A375 (cell line): ENCODE data around the gene FAM187B. TPM values are rescaled to one million over a fixed set of nuclear protein-coding genes. Genes with fewer than 3 reads are reported as not detected.

Experiments used
- total RNA-seq: library from RNA; depleted of rRNA; stranded (reverse); fragments of >200 nt; shearing (Covaris generic); gene quantifications from 2 replicates; pipeline ENCODE4 v1.2.3, GENCODE V29; 2014; rRNA removed

FAM187B gene
- total RNA-seq: not detected in 2 replicates

DNA sequence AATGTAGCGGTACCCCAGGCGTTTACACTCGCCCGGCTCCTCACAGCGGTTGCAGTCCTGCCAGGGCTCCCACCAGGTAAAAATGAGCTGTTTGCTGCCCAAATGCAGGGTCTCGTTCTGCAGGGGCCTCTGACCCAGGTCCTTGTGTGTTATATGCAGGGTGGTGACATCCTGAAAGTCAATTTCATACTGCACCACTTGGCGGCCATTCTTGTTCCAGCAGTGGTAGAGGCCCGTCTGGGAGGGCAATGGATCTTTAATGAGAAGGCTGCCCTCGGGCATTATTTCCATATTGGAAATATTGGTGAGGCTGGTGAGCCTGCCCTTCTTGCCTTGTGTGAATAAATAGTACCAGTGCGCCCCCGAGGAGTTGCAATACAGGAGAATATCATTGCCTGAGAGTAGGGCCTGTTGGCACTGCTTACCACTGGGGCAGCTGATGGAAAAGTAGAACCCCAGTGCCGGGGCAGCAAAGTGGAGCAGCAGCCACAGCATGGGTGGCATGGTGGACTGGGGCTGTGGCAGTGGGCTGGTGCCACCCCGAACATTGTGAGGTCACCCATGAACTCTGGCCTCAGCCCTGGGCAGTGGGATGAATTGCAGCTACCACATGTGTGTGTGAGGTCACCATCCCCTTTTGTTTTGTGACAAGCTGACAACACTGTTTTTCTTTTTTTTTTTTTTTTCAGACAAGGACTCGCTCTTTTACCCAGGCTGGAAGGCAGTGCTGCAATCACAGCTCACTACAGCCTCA is at the start of gene FAM187B:
TSS of gene FAM187B (minus strand) at position 563 of the 754 bp plus-strand sequence. CDS start at position 504, 59 bp downstream.

DNA sequence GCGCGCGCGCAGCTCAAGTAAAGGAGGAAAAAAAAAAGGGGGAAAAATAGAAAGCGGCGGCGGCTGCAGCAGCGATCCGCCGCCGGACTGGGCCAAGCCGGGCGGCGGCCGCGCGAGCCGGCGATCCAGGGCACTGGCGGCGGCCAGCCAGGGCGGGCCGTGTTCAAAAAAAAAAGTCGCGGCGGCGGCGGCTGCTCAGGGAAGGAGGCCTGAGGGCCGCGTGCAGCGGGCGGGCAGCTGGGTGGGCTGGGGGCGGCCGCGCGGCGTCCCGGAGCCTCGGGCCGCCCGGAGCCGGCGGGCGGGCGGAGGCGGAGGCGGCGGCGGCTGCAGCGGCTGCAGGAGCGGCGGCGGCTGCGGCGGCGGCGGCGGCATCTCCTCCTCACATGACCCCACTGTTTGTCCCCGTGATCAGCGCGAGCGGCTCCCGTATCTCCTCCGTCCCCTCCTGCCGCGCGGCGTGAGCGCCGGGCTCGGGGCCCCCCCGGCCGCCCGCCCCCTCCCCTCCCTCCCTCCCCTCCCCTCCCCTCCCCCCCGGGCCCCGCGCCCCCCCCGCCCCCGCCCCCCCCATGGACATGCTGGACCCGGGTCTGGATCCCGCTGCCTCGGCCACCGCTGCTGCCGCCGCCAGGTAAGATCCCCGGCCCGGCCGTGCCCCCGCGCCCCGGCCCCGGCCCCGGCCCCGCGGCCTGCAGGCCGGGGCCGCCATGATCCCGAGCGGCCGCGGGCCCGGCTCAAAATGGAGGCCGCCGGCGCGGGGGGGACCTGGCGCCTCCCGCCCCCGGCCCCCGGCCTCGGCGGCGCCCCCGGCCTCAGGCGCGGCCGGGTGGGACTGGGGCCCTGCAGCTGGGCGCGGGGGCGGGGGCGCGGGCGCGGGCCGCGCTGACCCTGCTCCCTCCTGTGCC is 40.2 kb upstream of the FAM187B start, which contains the start of gene USF2:
TSS of gene USF2 (plus strand) at position 427 of the 902 bp plus-strand sequence. CDS start at position 567, 140 bp downstream.

DNA sequence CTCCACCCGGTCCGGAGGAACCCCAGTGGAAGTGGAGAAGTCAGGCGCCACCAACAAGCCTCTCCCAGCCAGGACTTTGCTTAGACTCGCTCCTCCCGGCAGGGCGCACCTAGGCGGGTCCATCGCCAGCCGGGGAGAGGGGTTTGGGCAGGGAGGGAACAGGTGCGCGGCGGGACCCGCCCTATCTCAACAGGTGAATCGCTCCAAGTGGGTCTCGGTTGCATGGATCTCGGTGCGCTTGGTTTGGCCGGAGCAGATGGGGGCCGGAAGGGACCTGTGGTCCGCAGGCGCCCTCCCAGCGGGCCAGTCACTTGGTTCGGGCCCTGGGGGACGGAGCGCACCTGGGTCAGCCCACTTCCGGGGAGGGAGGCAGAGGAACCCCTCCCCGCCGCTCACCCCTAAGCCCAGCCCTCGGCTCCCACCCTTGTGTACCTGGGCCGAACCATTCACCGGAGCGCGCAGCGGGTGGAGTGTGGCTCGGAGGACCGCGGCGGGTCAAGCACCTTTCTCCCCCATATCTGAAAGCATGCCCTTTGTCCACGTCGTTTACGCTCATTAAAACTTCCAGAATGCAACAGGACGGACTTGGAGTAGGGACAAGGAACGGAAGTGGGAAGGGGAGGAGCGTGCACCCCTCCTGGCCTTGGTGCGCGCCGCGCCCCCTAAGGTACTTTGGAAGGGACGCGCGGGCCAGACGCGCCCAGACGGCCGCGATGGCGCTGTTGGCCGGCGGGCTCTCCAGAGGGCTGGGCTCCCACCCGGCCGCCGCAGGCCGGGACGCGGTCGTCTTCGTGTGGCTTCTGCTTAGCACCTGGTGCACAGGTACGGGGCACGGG is 20.0 kb upstream of the FAM187B start, which contains the start of gene LSR:
TSS of gene LSR (plus strand) at position 693 of the 836 bp plus-strand sequence. CDS start at position 714, 21 bp downstream.

Other genes with a start within 250 kb of the FAM187B start
- gene GRAMD1A, start 228.4 kb downstream of the FAM187B start, total RNA-seq: 39.6 and 45.2 TPM in 2 replicates
- gene SCN1B, start 198.3 kb downstream of the FAM187B start, total RNA-seq: 5.4 and 5.7 TPM in 2 replicates
- gene HPN, start 187.0 kb downstream of the FAM187B start, total RNA-seq: not detected in 2 replicates
- gene FXYD3, start 112.9 kb downstream of the FAM187B start, total RNA-seq: 49.6 and 65.0 TPM in 2 replicates
- gene LGI4, start 93.7 kb downstream of the FAM187B start, total RNA-seq: 0.64 and 3.0 TPM in 2 replicates
- 0.56 TPM in 1 of 2 replicates, not detected in the other for gene FXYD1, start 89.9 kb downstream of the FAM187B start, total RNA-seq
- gene FXYD7, start 85.5 kb downstream of the FAM187B start, total RNA-seq: 0.26 and 2.1 TPM in 2 replicates
- gene FXYD5, start 74.0 kb downstream of the FAM187B start, total RNA-seq: 143 and 156 TPM in 2 replicates
- gene LSR, start 20.3 kb upstream of the FAM187B start, total RNA-seq: 3.6 and 4.5 TPM in 2 replicates
- 160 and 166 TPM in 2 replicates for gene USF2, start 40.2 kb upstream of the FAM187B start, total RNA-seq
- gene HAMP, start 53.8 kb upstream of the FAM187B start, total RNA-seq: 1.2 TPM in 1 of 2 replicates, not detected in the other
- gene MAG, start 63.4 kb upstream of the FAM187B start, total RNA-seq: 1.3 TPM in 1 of 2 replicates, not detected in the other
- gene CD22, start 100.4 kb upstream of the FAM187B start, total RNA-seq: 8.2 and 11.6 TPM in 2 replicates
- 0.16 TPM in 1 of 2 replicates, not detected in the other for gene FFAR1, start 119.2 kb upstream of the FAM187B start, total RNA-seq
- gene FFAR3, start 129.7 kb upstream of the FAM187B start, total RNA-seq: not detected in 2 replicates
- not detected in 2 replicates for gene GPR42, start 142.3 kb upstream of the FAM187B start, total RNA-seq
- not detected in 2 replicates for gene FFAR2, start 219.5 kb upstream of the FAM187B start, total RNA-seq